Suppressor macrophage treated with lipopolysaccharide for 4 hours (primary cell): Measurements from ENCODE around the gene SMARCD2.

Experiments
- DNase-seq: peaks from one replicate; pipeline ENCODE4 v3.0.0-alpha.2; 2020

SMARCD2 gene

GRCh38 chr17:63848834-63849689 is 6.6 kb upstream of the SMARCD2 start:
- DNase-seq = peak; percentile 98

GRCh38 chr17:63847525-63848249 is 5.2 kb upstream of the SMARCD2 start:
- no peak for DNase-seq

DNA sequence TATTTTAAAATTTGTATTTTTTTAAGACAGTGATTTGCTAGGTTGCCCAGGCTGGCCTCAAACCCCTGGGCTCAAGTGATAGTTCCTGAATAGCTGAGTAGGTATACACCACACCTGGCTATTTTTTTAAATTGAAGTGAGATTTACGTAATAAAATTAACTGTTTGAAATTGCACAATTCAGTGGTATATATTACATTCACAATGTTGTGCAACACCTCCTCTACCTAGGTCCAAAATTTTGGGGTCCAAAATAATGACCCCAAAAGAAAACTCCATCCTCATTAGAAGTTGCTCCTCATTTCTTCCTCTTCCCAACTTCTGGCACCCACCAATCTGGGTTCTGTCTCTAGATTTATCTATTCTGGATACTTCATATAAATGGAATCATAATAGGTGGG is 3.0 kb upstream of the SMARCD2 start:
- DNase-seq = no peak

- no peak for DNase-seq
Measured at GRCh38 chr17:63843910-63844677, 1.6 kb upstream of the SMARCD2 start.

GRCh38 chr17:63843387-63843888 is 953 bp upstream of the SMARCD2 start:
- peak; percentile 68 for DNase-seq

DNA sequence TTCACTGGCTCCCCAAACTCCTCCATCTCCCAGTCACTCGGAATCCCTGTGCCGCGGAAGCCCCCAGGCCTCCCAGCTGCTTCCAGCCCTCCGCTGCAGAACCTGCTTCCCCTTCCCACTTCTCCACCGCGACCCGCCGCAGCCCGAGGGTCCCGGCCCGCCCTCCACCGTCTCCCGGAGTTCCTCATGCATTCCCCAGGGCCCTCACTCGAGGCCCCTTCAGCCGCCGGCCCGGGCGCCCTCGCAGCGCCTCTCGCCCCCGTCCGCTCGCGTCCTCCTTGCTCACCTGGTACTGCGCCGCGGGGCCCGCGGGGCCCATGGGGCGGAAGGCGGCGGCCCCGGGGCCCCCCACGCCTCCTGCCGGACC is 329 bp downstream of the SMARCD2 start:
- DNase-seq = peak; percentile 35

- peak; percentile 62 for DNase-seq
Measured at GRCh38 chr17:63841350-63842172, 924 bp downstream of the SMARCD2 start.

DNA sequence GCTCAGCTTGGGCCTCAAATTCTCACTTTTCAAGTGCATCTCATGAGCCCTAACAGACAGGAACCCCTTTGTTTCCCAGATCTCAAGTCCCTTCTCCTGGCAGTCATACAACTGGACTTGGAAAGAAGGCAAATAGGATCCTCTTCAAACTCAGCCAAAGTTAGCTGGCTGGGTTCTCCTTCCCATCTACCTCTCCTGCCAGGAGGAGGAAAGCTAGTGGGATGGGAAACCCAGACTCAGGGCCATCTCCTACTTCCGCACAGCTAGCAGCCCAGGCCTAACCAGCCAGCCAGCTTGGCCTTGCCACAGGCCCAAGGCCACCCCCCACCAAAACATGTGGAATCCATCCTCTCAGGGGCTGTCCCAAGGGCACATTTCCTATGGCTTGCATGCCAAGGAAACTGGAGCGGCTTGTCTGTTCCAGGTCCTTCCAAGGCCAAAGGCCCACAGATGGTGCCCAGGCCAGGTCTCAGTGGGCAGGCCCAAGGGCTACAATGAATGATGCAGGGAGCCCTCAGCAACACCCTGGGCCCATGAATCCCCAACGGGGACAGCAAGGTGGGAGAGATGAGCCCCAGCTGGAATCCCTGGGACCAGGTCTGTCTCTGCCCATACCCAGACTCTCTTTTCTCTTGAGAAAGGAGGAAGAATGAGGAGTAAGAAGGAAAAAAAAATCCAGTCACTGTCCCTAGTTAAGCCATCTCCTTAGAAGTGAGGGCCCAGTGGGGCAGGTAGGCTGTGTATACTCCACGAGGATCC is 1.7 kb downstream of the SMARCD2 start:
- DNase-seq = no peak

GRCh38 chr17:63838631-63839171 is 3.8 kb downstream of the SMARCD2 start:
- DNase-seq = no peak

GRCh38 chr17:63837962-63838600 is 4.4 kb downstream of the SMARCD2 start:
- DNase-seq = no peak

- no peak for DNase-seq
Measured at GRCh38 chr17:63837480-63837879, 5.0 kb downstream of the SMARCD2 start.

GRCh38 chr17:63836811-63837210 is 5.7 kb downstream of the SMARCD2 start:
- DNase-seq = no peak

GRCh38 chr17:63835167-63835720 is 7.2 kb downstream of the SMARCD2 start:
- no peak for DNase-seq

GRCh38 chr17:63834431-63835166 is 7.9 kb downstream of the SMARCD2 start:
- peak; percentile 71 for DNase-seq

DNA sequence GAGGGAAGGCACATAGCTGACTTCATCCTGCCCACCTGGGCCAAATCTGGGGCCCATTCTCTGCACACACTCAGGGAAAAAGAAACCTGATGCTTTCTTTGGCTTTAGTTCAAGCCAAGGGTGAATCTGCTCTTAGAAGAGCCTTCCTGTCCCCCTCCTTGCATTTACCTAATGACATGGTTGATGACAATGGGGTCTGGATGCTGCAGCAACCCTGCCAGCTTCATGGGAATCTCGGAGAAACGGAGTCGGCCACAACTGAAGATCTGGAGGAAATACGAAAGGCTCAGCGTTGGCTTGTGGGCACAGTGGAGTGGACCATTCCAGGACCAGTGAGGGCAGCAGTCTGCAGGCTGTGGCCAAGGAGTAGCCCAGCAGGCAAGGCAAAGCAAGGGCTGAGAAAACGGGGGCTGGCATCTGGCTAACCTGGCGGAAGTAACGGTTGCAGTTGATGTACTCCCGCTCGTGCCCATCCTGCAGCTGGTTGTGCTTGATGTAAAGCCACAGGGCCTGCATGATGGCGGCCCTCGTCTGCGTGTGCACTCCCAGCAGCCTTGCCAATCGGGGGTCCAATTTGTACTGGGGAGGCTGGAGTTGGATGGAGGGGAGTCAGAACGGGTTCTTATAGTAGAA is 8.6 kb downstream of the SMARCD2 start:
- no peak for DNase-seq

- no peak for DNase-seq
Measured at GRCh38 chr17:63833026-63833740, 9.3 kb downstream of the SMARCD2 start.

- no peak for DNase-seq
Measured at GRCh38 chr17:63832455-63832854, 10.0 kb downstream of the SMARCD2 start.

DNA sequence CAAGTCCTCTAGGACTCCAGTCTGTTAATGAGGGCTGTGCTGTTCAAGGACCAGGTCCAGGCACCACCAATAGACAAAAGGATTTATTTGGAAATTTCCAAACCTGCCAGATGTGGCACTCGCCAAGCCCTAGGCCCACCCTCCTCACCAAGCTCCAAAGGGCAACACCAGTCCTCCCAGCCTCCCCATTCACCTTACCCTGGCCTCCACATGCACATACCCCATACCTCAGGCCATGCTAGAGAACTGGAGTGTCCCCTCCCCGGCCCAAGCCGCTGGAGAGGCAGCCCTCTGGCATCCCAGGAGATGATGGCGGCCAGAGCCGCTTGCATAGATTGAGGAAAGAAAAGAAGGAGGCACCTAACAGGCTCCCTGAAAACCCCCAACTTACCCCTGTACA is 10.5 kb downstream of the SMARCD2 start:
- no peak for DNase-seq

- DNase-seq = no peak
Measured at GRCh38 chr17:63831505-63831904, 11.0 kb downstream of the SMARCD2 start.
